Lung (tissue), 12 donors: ENCODE data around the gene CLRN2. TPM values are rescaled to one million over a fixed set of nuclear protein-coding genes. Genes with fewer than 3 reads are reported as not detected.

Source experiments
- ATAC-seq: fragments of 200-7000 bp; cut with Tn5 transposase; one replicate; pipeline ENCODE4 v1.9.1; 2020; ENCODE audit warnings: moderate number of reproducible peaks; ENCODE audit not compliant: insufficient read depth, low FRiP score
- DNase-seq, 3 donors: peaks; one replicate each; pipeline ENCODE4 v3.0.0-alpha.2; 2013 to 2017
- H3K27ac ChIP-seq, 2 donors: one replicate each; pipeline ENCODE4 v1.5.1; 2013; ENCODE audit warnings: mild to moderate bottlenecking in 2 of 2, moderate library complexity in 2 of 2, control low read depth in 1 of 2, inconsistent platforms in 1 of 2, low read depth in 1 of 2, low read length in 1 of 2
- H3K27me3 ChIP-seq, 3 donors: one replicate each; pipeline ENCODE4 v1.5.1; 2013; ENCODE audit warnings: low read length in 2 of 3; ENCODE audit not compliant: control insufficient read depth in 3 of 3, insufficient read depth in 3 of 3
- H3K36me3 ChIP-seq, 4 donors: one replicate each; pipeline ENCODE4 v1.5.1; 2013; ENCODE audit warnings: low read length in 4 of 4, mild to moderate bottlenecking in 1 of 4, moderate library complexity in 1 of 4; ENCODE audit not compliant: control insufficient read depth in 4 of 4, insufficient read depth in 4 of 4
- H3K4me1 ChIP-seq, 5 donors: one replicate each; pipeline ENCODE4 v1.5.1; 2013; ENCODE audit warnings: low read length in 5 of 5, mild to moderate bottlenecking in 2 of 5, moderate library complexity in 1 of 5; ENCODE audit not compliant: control insufficient read depth in 5 of 5, insufficient read depth in 5 of 5
- H3K4me3 ChIP-seq: one replicate; pipeline ENCODE4 v1.5.1; 2013; ENCODE audit warnings: mild to moderate bottlenecking, control low read depth, moderate library complexity
- H3K9ac ChIP-seq, 2 donors: one replicate each; pipeline ENCODE4 v1.5.1; 2013; ENCODE audit warnings: low read length in 2 of 2, control low read depth in 1 of 2; ENCODE audit not compliant: insufficient read depth in 1 of 2
- H3K9me3 ChIP-seq, 4 donors: one replicate each; pipeline ENCODE4 v1.5.1; 2013; ENCODE audit warnings: low read length in 3 of 4, mild to moderate bottlenecking in 1 of 4, moderate library complexity in 1 of 4; ENCODE audit not compliant: control insufficient read depth in 4 of 4, insufficient read depth in 3 of 4
- CTCF ChIP-seq: IDR thresholded peaks from 2 replicates; pipeline ENCODE4 v1.5.1; 2012; ENCODE audit warnings: mild to moderate bottlenecking; ENCODE audit errors: control extremely low read depth, extremely low read depth
- WGBS, 2 donors: extraction: QIAGEN DNeasy Blood & Tissue Kit; methylation state at CpG; one replicate each; pipeline ENCODE4 v1.1.7; 2013; 5-methylcytosine and 5-hydroxymethylcytosine counted together
- polyA plus RNA-seq, 2 donors: library from polyadenylated mRNA; stranded (reverse); fragments of 200-250 nt; gene quantifications; one replicate each; pipeline ENCODE4 v1.2.1, GENCODE V29; 2013
- total RNA-seq, 2 donors: library from RNA; depleted of rRNA in 1 of 2; stranded (reverse); fragments of >200 nt in 1 of 2; gene quantifications; one replicate each; pipeline ENCODE4 v1.2.1, GENCODE V29; 2014 to 2021
- donor health status: control.
- donor health status: control.
- donor health status: Bipolar disorder and iron deficiency.
- donor health status: healthy.
- donor health status: DM: yes; HTN: yes; CAD: no.

CLRN2 gene
- total and polyA plus RNA-seq, 4 donors = not detected

DNA sequence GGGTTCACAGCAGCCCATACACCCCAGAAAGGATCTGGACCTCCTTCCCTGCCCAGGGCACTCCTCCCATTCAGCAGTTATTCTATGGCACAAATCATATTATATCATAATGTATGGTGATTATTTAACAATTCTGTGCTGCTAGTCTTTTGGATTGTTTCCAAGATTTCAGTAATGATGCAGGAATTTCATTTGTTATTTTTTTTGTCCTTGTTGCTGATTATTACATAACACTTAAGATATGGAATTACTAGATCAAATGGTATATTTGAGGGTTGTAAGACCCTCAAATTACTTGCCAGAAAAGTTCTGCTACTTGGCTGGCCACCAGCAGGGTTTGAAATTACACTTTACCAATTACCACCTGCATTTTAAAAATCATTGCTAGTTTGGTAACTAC, 39.5 kb upstream of the CLRN2 start:
- Histone ChIP-seq H3K36me3 (peaks cover 0 to under 1% (median 0%) of the 10 kb centered on the region in 4 donors), H3K4me3 (no peak overlapping the region), H3K27me3 (no peaks in the 10 kb centered on the region), H3K9ac (no peak overlapping the region), H3K9me3 (peaks cover 0 to 2% (median 0%) of the 10 kb centered on the region in 4 donors), H3K27ac (no peak overlapping the region), H3K4me1 (peaks cover 0 to 2% (median 0%) of the 10 kb centered on the region in 5 donors)
- TF ChIP-seq CTCF = no peak
- ATAC-seq (no peak), DNase-seq (peak in 2 of 3 donors; percentile 44 to 45)

GRCh38 chr4:17476853-17477252, 38.1 kb upstream of the CLRN2 start:
- peaks cover 0 to 4% (median 0%) of the 10 kb centered on the region in 4 donors for H3K36me3 ChIP-seq
- H3K9ac ChIP-seq = no peak overlapping the region

DNA sequence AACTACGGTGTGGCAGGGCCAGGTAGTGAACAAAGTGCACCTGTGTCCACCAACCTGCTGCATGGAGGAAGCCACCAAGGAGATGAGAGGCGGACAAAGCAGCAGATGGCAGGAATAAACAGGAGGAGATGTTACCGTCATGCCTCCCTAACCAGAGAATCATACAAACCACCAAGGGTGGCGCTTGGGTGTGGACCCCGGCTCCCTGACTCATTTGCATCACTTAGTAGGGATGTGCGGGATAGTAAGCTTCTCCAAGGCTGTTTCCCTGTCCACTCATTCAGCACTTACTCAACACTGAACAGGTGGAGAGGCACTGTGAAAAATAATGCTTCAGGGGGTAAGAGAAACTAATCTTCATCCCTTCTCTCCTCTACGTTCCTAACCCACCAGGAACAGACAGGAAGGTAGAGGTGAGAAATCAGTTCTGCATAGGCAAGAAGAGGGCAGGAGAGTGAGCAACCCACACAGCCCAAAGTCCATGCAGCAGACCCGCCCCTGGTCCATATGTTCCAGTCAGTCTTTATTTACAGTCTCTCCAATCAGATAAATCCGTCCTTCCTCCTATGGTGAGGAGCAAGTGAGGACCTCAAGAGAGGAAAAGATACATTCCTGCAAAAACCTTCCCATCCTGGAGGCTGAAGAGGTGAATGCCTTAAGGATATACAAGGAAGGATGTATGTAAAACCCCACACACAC, 37.0 kb upstream of the CLRN2 start:
- DNase-seq (no peak), ATAC-seq (no peak)
- H3K9ac ChIP-seq = no peak overlapping the region
- no peak overlapping the region for H3K4me3 ChIP-seq
- H3K9me3 ChIP-seq = peaks cover 0 to 14% (median 3%) of the 10 kb centered on the region in 4 donors
- no peak for TF ChIP-seq CTCF
- no peaks in the 10 kb centered on the region for H3K27me3 ChIP-seq
- peaks cover 1 to 5% (median 4%) of the 10 kb centered on the region in 4 donors for H3K36me3 ChIP-seq
- peaks cover 0 to 2% (median 0%) of the 10 kb centered on the region in 5 donors for H3K4me1 ChIP-seq
- H3K27ac ChIP-seq = no peak overlapping the region
- 82 to 87% methylated on average over 9 of the region's 9 CpGs for WGBS, 2 donors

More at GRCh38 chr4:17476853-17477252, 38.1 kb upstream of the CLRN2 start:
- ATAC-seq (no peak), DNase-seq (no peak)
- Histone ChIP-seq H3K4me3 (no peak overlapping the region), H3K27me3 (no peaks in the 10 kb centered on the region), H3K4me1 (peaks cover 0 to 2% (median 0%) of the 10 kb centered on the region in 5 donors), H3K9me3 (peaks cover 0 to 14% (median 3%) of the 10 kb centered on the region in 4 donors), H3K27ac (no peak overlapping the region)
- 40 to 67% methylated on average over 3 of the region's 3 CpGs for WGBS, 2 donors
- no peak for TF ChIP-seq CTCF
